Dedifferentiated amniotic fluid mesenchymal stem cell (primary cell): ENCODE data around the gene HASPIN.

ENCODE experiments used
- DNase-seq: peaks from one replicate; pipeline ENCODE4 v3.0.0-alpha.2; 2016; ENCODE audit errors: extremely low spot score

Gene HASPIN

DNA sequence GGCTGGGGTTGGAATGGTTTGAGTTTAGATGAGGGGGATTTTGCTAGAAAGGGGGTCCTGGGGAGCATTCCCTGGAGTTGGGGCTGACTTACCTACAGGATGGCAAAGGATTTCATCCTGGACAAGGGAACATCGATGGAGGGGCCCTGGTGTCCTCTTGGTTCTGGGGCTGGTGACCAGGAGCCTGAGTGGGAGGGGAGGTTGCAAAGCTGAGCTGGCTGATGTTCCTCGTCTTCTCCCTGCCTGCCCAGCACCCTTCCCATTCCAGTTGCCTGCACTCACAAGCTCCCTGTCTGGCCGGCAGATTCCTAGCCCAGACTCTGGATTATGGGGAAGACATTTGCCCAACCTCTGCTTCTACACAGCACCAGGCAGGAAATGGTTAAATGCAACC is 40.1 kb downstream of the HASPIN start:
- no peak for DNase-seq

DNA sequence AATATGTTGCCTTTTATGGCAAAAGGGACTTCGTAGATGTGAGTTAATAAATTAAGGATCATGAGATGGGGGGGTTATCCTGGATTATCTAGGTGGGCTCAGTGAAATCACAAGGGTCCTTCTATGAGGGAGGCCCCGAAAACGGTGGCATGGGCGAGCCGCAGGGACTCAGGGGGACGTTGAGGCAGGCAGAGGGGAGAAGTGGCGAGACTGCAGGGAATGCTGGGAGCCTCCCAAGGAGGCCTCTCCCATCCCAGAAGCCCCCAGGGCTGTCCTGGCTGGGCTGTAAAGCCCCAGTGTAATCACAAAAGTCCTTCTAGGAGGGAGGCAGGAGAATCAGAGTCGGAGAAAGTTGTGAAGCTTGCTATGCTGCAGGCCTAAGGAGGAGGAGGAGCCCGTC is 42.3 kb downstream of the HASPIN start:
- no peak for DNase-seq

DNA sequence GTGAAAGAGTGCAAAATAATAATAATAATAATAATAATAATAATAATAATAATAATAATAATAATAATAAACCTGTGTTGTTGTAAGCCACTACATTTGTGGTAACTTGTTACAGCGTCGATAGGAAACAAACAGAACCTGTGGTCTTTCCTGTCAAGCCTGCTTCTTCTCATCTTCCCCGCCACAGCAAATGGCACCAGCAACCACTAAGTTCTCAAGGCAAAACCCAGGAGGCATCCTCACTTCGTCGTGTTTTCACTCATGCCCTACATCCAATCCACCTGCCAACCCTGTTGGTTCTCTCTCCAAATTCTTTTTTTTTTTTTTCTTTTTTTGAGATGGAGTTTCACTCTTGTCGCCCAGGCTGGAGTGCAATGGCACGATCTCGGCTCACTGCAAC is 43.1 kb downstream of the HASPIN start:
- DNase-seq = no peak

DNA sequence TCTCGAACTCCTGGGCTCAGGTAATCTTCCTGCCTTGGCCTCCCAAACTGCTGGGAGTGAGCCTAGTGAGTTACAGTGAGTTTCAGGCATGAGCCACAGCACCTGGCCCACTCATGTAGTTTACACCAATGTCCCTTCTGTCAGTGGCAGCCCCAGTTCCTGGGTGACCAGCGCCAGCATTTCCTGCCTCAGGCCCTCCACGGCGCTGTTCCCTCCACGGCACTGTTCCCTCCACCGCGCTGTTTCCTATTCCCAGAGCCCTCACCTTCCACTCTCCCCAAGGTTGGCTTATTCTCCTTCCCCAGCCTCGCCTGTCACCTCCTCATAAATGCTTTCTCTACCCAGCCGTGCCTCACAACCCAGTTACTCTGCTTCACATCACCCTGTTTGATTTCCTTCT is 44.6 kb downstream of the HASPIN start:
- DNase-seq = no peak

DNA sequence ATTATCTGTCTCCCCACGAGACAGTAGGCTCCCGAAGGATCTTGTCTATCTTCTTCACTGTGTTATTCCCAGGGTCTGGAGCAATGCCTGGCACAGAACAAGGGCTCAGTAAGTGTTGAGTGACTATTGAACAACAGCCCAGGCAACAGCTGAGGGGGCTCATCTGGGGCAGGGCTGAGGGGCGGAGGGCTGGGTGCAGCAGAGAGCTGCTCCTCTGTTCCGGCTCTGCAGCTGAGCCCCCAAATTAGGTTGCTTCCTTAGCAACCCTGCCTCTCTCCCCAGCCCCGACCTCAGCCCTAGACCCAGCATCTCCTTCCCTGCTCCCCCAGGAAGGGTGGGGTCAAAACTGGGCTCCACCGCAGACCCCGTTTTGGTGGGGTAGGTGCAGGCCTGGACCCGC is 45.1 kb downstream of the HASPIN start:
- DNase-seq = no peak

DNA sequence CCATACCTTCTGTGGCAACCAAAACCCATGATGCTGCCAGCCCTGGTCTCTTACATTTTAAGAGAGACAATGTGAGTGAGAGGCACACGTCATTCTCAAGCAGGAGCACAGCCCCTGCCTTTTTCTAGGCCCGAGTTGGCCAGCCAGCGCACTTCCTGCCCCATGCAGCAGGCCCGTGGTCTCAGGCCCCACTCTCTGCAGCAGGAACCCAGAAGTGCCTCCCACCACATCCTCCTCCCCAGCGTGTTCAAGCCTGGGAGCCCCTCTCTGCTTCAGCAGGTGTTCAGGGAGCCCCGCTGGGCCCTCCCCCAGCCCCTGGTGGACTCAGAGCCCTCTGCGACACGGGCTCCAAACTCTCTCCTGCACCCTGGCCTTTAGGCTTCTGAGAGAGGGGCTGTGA is 46.8 kb downstream of the HASPIN start:
- DNase-seq = no peak

DNA sequence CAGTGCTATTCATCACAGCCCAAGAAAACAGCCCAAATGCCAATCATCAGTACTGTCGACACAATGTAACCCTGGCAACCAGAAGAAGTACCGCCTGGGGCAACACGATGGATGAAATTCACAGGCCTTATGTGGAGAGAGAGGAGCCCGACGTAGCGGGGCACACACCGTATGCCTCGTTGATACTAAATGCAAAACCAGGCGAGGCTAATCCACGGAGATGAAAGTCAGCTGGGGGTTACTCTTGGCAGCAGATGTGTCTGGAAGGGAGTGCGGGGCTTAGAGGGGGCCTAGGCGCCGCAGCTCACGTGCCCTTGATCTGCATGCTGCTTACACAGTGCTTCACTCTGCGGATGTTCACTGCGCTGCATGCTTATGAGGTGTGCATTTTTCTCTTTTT is 47.4 kb downstream of the HASPIN start:
- no peak for DNase-seq

- DNase-seq = no peak
These were observed 49.1 kb downstream of the HASPIN start for GRCh38 chr17:3772764-3773163.

- DNase-seq = no peak
These were observed 49.8 kb downstream of the HASPIN start for GRCh38 chr17:3773511-3773910.

- DNase-seq = no peak
These were observed 50.3 kb downstream of the HASPIN start for GRCh38 chr17:3773966-3774365.
